ENCODE results near the gene CLCN2.

DNA sequence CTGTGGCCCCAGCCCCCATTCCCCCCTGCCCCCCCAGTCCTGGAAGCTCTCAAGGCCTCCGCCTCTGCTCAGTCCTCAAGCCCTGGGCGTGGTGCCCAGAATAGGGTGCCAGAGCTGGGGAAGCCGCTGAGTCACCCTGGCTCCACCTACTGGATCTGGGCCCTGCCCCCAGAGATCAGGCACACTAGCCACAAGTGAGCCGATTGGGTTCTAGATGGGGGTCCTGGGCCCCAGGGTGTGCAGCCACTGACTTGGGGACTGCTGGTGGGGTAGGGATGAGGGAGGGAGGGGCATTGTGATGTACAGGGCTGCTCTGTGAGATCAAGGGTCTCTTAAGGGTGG lies 41.3 kb downstream of the CLCN2 start:
- TF ChIP-seq, protein P1, sequence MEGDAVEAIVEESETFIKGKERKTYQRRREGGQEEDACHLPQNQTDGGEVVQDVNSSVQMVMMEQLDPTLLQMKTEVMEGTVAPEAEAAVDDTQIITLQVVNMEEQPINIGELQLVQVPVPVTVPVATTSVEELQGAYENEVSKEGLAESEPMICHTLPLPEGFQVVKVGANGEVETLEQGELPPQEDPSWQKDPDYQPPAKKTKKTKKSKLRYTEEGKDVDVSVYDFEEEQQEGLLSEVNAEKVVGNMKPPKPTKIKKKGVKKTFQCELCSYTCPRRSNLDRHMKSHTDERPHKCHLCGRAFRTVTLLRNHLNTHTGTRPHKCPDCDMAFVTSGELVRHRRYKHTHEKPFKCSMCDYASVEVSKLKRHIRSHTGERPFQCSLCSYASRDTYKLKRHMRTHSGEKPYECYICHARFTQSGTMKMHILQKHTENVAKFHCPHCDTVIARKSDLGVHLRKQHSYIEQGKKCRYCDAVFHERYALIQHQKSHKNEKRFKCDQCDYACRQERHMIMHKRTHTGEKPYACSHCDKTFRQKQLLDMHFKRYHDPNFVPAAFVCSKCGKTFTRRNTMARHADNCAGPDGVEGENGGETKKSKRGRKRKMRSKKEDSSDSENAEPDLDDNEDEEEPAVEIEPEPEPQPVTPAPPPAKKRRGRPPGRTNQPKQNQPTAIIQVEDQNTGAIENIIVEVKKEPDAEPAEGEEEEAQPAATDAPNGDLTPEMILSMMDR (IDR thresholded peaks at IDR 0.05; ENCODE audit: insufficient read depth, low read length, poor library complexity, severe bottlenecking), result no peak
- no peak for TF ChIP-seq EZH2phosphoT487 (conservative IDR thresholded peaks at IDR 0.05; ENCODE audit: low read length)

Measured in SU-DHL-6 (cell line).